Panc1 (cell line): ENCODE data around the gene TBXAS1. TPM values are rescaled to one million over a fixed set of nuclear protein-coding genes. Genes with fewer than 3 reads are reported as not detected.

Source experiments
- ATAC-seq: fragments of 200-7000 bp; cut with Tn5 transposase; 2 replicates; pipeline ENCODE4 v1.9.1; 2020; ENCODE audit warnings: mild to moderate bottlenecking, moderate library complexity
- BruUV-seq: library from RNA; stranded (reverse); fragments of 400-500 nt; replicated peaks from 2 replicates; lab custom pipeline; 2021; lab: Mats Ljungman, UMichigan
- CTCF ChIA-PET: fragments of 300-600 bp; sonication (Branson Sonifier 250); formaldehyde crosslinking; loops from one replicate; lab custom pipeline; 2022; ENCODE audit warnings: antibody characterized with exemption; lab: Charles Lee
- POLR2A ChIA-PET: fragments of 300-600 bp; sonication (Branson Sonifier 250); formaldehyde crosslinking; loops from one replicate; lab custom pipeline; 2022; ENCODE audit warnings: antibody characterized with exemption; lab: Charles Lee
- DNase-seq: peaks from one replicate; pipeline ENCODE4 v3.0.0-alpha.2; 2010; ENCODE audit warnings: low read depth, low spot score
- H3K27ac ChIP-seq: 2 replicates; pipeline ENCODE4 v1.5.1; 2011; ENCODE audit warnings: mild to moderate bottlenecking, low read length, inconsistent platforms
- H3K27me3 ChIP-seq: fragments of 200-500 bp; sonication (Bioruptor generic); 2 replicates; pipeline ENCODE4 v1.6.0; 2014; ENCODE audit warnings: low read length, inconsistent platforms; ENCODE audit not compliant: control insufficient read depth, insufficient read depth
- H3K36me3 ChIP-seq: fragments of 200-500 bp; sonication (Bioruptor generic); 2 replicates; pipeline ENCODE4 v1.5.1; 2014; ENCODE audit warnings: inconsistent platforms, mild to moderate bottlenecking, low read length, moderate library complexity; ENCODE audit not compliant: control insufficient read depth, insufficient read depth
- H3K4me1 ChIP-seq: 2 replicates; pipeline ENCODE4 v1.5.1; 2011; ENCODE audit warnings: inconsistent platforms, mild to moderate bottlenecking, low read length, moderate library complexity; ENCODE audit not compliant: control insufficient read depth, insufficient read depth
- H3K4me3 ChIP-seq, 2 experiments: 2 replicates each; pipeline ENCODE4 v1.5.1; 2011 to 2012; ENCODE audit warnings: low read depth in 2 of 2, low read length in 2 of 2, mild to moderate bottlenecking in 2 of 2, inconsistent platforms in 1 of 2, moderate library complexity in 1 of 2
- H3K9me3 ChIP-seq: fragments of 200-500 bp; sonication (Bioruptor generic); 2 replicates; pipeline ENCODE4 v1.5.1; 2014; ENCODE audit warnings: low read depth, mild to moderate bottlenecking, inconsistent platforms, low read length, moderate library complexity; ENCODE audit not compliant: control insufficient read depth, insufficient read depth
- CTCF ChIP-seq: fragments of 450-650 bp; IDR thresholded peaks from 2 replicates; pipeline ENCODE4 v1.5.1; 2017; ENCODE audit warnings: mild to moderate bottlenecking
- POLR2AphosphoS5 ChIP-seq: IDR thresholded peaks from 2 replicates; pipeline ENCODE4 v1.6.1; 2012; ENCODE audit warnings: mild to moderate bottlenecking, low read depth, low read length, moderate library complexity
- REST ChIP-seq, 2 experiments: IDR thresholded peaks; 2 replicates each; pipeline ENCODE4 v1.6.1; 2011 to 2012; ENCODE audit warnings: low read depth in 2 of 2, control low read depth in 1 of 2, low read length in 1 of 2, mild to moderate bottlenecking in 1 of 2, moderate library complexity in 1 of 2; ENCODE audit not compliant: insufficient read depth in 1 of 2
- SIN3A ChIP-seq: IDR thresholded peaks from 2 replicates; pipeline ENCODE4 v1.6.1; 2012; ENCODE audit warnings: low read depth, mild to moderate bottlenecking, low read length, moderate library complexity, borderline replicate concordance; ENCODE audit not compliant: insufficient read depth
- TCF7L2 ChIP-seq: IDR thresholded peaks from 2 replicates; pipeline ENCODE4 v1.6.1; 2011; ENCODE audit warnings: mild to moderate bottlenecking, low read depth, low read length, inconsistent platforms
- in situ Hi-C: cut with HindIII; loops from 2 replicates; pipeline ENCODE4 v1.10.0; 2016; ENCODE audit warnings: low sequenced_read_pairs, low pct_unique_long_range_greater_than_20kb
- intact Hi-C: fragments of 100-400 bp; cut with micrococcal nuclease; formaldehyde crosslinking; loops from one replicate; pipeline ENCODE4 v1.10.0; 2022; ENCODE audit not compliant: unreplicated experiment
- total RNA-seq: library from RNA; stranded (reverse); gene quantifications from one replicate; pipeline ENCODE4 v1.2.1, GENCODE V29; 2021; ENCODE audit not compliant: unreplicated experiment

TBXAS1 gene
- total RNA-seq, 1 experiment from 2014 or later: 4.4 TPM

- H3K4me3 ChIP-seq: no peak overlapping the region
- no TSS peak for BruUV-seq
- intact Hi-C loops: no loop called here
- TF ChIP-seq SIN3A (no peak), REST (IDR thresholded peaks at IDR 0.05; ENCODE audit: insufficient read depth in 1 of 2, low read depth in 2 of 2, low read length in 1 of 2) (no peak), CTCF (no peak)
- H3K9me3 ChIP-seq: no peaks in the 10 kb centered on the region
- in situ Hi-C loops: no loop called here
- H3K36me3 ChIP-seq: no peaks in the 10 kb centered on the region
- ChIA-PET CTCF (no interaction called here), POLR2A (no interaction called here)
- no peak overlapping the region for H3K27ac ChIP-seq
- no peak for DNase-seq
- no peaks in the 10 kb centered on the region for H3K27me3 ChIP-seq
- H3K4me1 ChIP-seq: no peaks in the 10 kb centered on the region
- no peak for ATAC-seq
These were observed 56.4 kb downstream of the TBXAS1 start for GRCh38 chr7:139885511-139885910.

- in situ Hi-C loops: no loop called here
These were observed 57.1 kb downstream of the TBXAS1 start for GRCh38 chr7:139886206-139886605.

More at GRCh38 chr7:139886206-139886605, 57.1 kb downstream of the TBXAS1 start:
- POLR2A ChIA-PET: no interaction called here
- no peaks in the 10 kb centered on the region for H3K9me3 ChIP-seq
- H3K4me1 ChIP-seq: no peaks in the 10 kb centered on the region
- CTCF ChIA-PET: no interaction called here
- DNase-seq (no peak), ATAC-seq (no peak)
- intact Hi-C loops: no loop called here
- BruUV-seq: no TSS peak
- no peak for TF ChIP-seq POLR2AphosphoS5
- TF ChIP-seq SIN3A: no peak
- no peak for TF ChIP-seq CTCF
- no peak for TF ChIP-seq REST (IDR thresholded peaks at IDR 0.05; ENCODE audit: insufficient read depth in 1 of 2, low read depth in 2 of 2, low read length in 1 of 2)
- TF ChIP-seq TCF7L2: no peak
- no peak overlapping the region for H3K4me3 ChIP-seq
- H3K27ac ChIP-seq: no peak overlapping the region
- H3K36me3 ChIP-seq: no peaks in the 10 kb centered on the region
- H3K27me3 ChIP-seq: no peaks in the 10 kb centered on the region
